K562 (cell line): ENCODE results near the gene PRRC2A. TPM values are rescaled to one million over a fixed set of nuclear protein-coding genes. Genes with fewer than 3 reads are reported as not detected.

Source experiments
- ATAC-seq: fragments of 200-7000 bp; cut with Tn5 transposase; 3 replicates; pipeline ENCODE4 v1.9.1; 2020; ENCODE audit warnings: moderate library complexity
- BruUV-seq: library from RNA; stranded (reverse); fragments of 400-500 nt; replicated peaks from 2 replicates; lab custom pipeline; 2021; lab: Mats Ljungman, UMichigan
- CTCF ChIA-PET: fragments of 300-600 bp; formaldehyde crosslinking; extraction: SDS; loops from one replicate; lab custom pipeline; 2021; ENCODE audit warnings: low intra/inter-chr PET ratio; lab: Yijun Ruan, JAX
- POLR2A ChIA-PET: fragments of 300-600, 350-650 bp; sonication (Branson Sonifier 250); formaldehyde crosslinking; extraction: SDS; loops from one replicate; lab custom pipeline; 2021; ENCODE audit warnings: antibody characterized with exemption, inconsistent platforms; lab: Yijun Ruan, JAX
- DNase-seq, 4 experiments: peaks; one replicate each; pipeline versions ENCODE4 v3.0.0 to v3.0.0-alpha.2; 2011 to 2018; ENCODE audit warnings: low spot score in 3 of 4, mixed read lengths in 3 of 4; ENCODE audit errors: extremely low read depth in 1 of 4
- FAIRE-seq: peaks from 2 replicates; lab custom pipeline; 2011; peaks lifted over from hg19 to GRCh38; lab: Jason Lieb, UNC
- H2AFZ ChIP-seq: 2 replicates; pipeline ENCODE4 v1.6.0; 2011; ENCODE audit warnings: low read depth, low read length, control low read depth, inconsistent platforms
- H3K27ac ChIP-seq: fragments of 200-600 bp; 3 replicates; pipeline ENCODE4 v1.8.0; 2011; ENCODE audit warnings: low read depth, mild to moderate bottlenecking, control low read depth, inconsistent platforms, low read length, moderate library complexity, mixed read lengths; ENCODE audit errors: extremely low read depth
- H3K27me3 ChIP-seq, 2 experiments: fragments of 300-600 bp in 1 of 2; 2 replicates in 1 of 2; 3 replicates in 1 of 2; pipeline versions ENCODE4 v1.6.0 to v1.8.0; 2011; ENCODE audit warnings: inconsistent platforms in 2 of 2, low read length in 2 of 2, mild to moderate bottlenecking in 1 of 2, mixed read lengths in 1 of 2, moderate library complexity in 1 of 2; ENCODE audit not compliant: control insufficient read depth in 2 of 2, insufficient read depth in 2 of 2
- H3K36me3 ChIP-seq: fragments of 300-600 bp; 3 replicates; pipeline ENCODE4 v1.8.0; 2011; ENCODE audit warnings: mild to moderate bottlenecking, low read length, inconsistent platforms; ENCODE audit not compliant: control insufficient read depth, insufficient read depth
- H3K4me1 ChIP-seq, 2 experiments: fragments of 200-600 bp in 1 of 2; replicated peaks in 1 of 2; 2 replicates in 1 of 2; 3 replicates in 1 of 2; pipeline versions ENCODE4 v1.5.1 to v1.8.0; 2011; ENCODE audit warnings: inconsistent platforms in 2 of 2, low read length in 2 of 2, mild to moderate bottlenecking in 1 of 2, mixed read lengths in 1 of 2, moderate library complexity in 1 of 2; ENCODE audit not compliant: control insufficient read depth in 2 of 2, insufficient read depth in 2 of 2
- H3K4me2 ChIP-seq: 2 replicates; pipeline ENCODE4 v1.6.1; 2011; ENCODE audit warnings: low read length, control low read depth, inconsistent platforms, mixed read lengths; ENCODE audit not compliant: insufficient read depth
- H3K4me3 ChIP-seq: fragments of 200-600 bp; sonication (generic), shearing (Covaris generic); 2 replicates; pipeline ENCODE4 v1.5.1; 2016; ENCODE audit warnings: control low read depth, inconsistent platforms
- H3K79me2 ChIP-seq: fragments of 200-600 bp; 3 replicates; pipeline ENCODE4 v1.8.0; 2011; ENCODE audit warnings: low read length, inconsistent platforms; ENCODE audit not compliant: control insufficient read depth, insufficient read depth
- H3K9ac ChIP-seq, 2 experiments: 2 replicates each; pipeline versions ENCODE4 v1.6.0 to v1.6.1; 2011; ENCODE audit warnings: low read depth in 2 of 2, low read length in 2 of 2, control low read depth in 1 of 2, inconsistent platforms in 1 of 2, mild to moderate bottlenecking in 1 of 2, mixed read lengths in 1 of 2; ENCODE audit not compliant: insufficient read depth in 1 of 2
- H3K9me1 ChIP-seq: one replicate; pipeline ENCODE4 v1.6.0; 2011; ENCODE audit warnings: inconsistent platforms, mild to moderate bottlenecking, low read length, moderate library complexity; ENCODE audit not compliant: control insufficient read depth, insufficient read depth
- H3K9me3 ChIP-seq: replicated peaks from 2 replicates; pipeline ENCODE4 v1.5.1; 2011; ENCODE audit warnings: low read depth, low read length, inconsistent platforms; ENCODE audit not compliant: control insufficient read depth, insufficient read depth
- H4K20me1 ChIP-seq: replicated peaks from 2 replicates; pipeline ENCODE4 v1.6.1; 2011; ENCODE audit warnings: low read length, inconsistent platforms, mixed read lengths; ENCODE audit not compliant: control insufficient read depth, insufficient read depth
- BDP1 ChIP-seq: IDR thresholded peaks from 3 replicates; pipeline ENCODE4 v1.6.1; 2011; ENCODE audit not compliant: insufficient read length, insufficient read depth
- COPS2 ChIP-seq: fragments of 450-650 bp; conservative IDR thresholded peaks from 2 replicates; pipeline ENCODE4 v1.6.1; 2016; ENCODE audit warnings: mild to moderate bottlenecking, moderate library complexity
- FOXM1 ChIP-seq, 2 experiments: fragments of 450-650 bp in 1 of 2; sonication (generic) in 1 of 2; formaldehyde crosslinking in 1 of 2; IDR thresholded peaks; 2 replicates each; pipeline versions ENCODE4 v1.6.1 to v1.9.0; 2017 to 2022; ENCODE audit warnings: low read depth in 2 of 2, mild to moderate bottlenecking in 2 of 2, missing genetic modification reagents in 1 of 2, moderate library complexity in 1 of 2
- NEUROD1 ChIP-seq: fragments of 150-350 bp; IDR thresholded peaks from 2 replicates; pipeline ENCODE4 v1.6.1; 2014; ENCODE audit warnings: borderline replicate concordance, low read length, low read depth; ENCODE audit not compliant: partially characterized antibody
- NFIC ChIP-seq: fragments of 450-650 bp; IDR thresholded peaks from 2 replicates; pipeline ENCODE4 v1.6.1; 2017; ENCODE audit warnings: mild to moderate bottlenecking, inconsistent platforms
- TFAM ChIP-seq: fragments of 250-450 bp; sonication (Bioruptor Pico); conservative IDR thresholded peaks from 2 replicates; pipeline ENCODE4 v1.5.0; 2021; ENCODE audit warnings: mild to moderate bottlenecking, moderate library complexity
- WHSC1 ChIP-seq: IDR thresholded peaks from one replicate; pipeline ENCODE4 v1.6.1; 2012; ENCODE audit warnings: low read length, control low read depth, inconsistent platforms
- ZBTB17 ChIP-seq: fragments of 450-650 bp; formaldehyde crosslinking; IDR thresholded peaks from 2 replicates; pipeline ENCODE4 v1.4.0; 2020; ENCODE audit warnings: mild to moderate bottlenecking
- ZFX ChIP-seq: sonication (generic); formaldehyde crosslinking; IDR thresholded peaks from 2 replicates; pipeline ENCODE4 v1.8.0; 2022; ENCODE audit warnings: mild to moderate bottlenecking, missing genetic modification reagents, moderate library complexity
- ZNF444 ChIP-seq: fragments of 250-450 bp; sonication (Bioruptor Pico); IDR thresholded peaks from 2 replicates; pipeline ENCODE4 v1.4.0; 2020; ENCODE audit warnings: mild to moderate bottlenecking, moderate library complexity
- WGBS: fragments of 100-300 bp; shearing (Covaris generic); methylation state at CpG from one replicate; pipeline ENCODE4 v1.1.6; 2016; ENCODE audit warnings: low coverage, mixed read lengths; ENCODE audit not compliant: insufficient coverage; ENCODE audit errors: missing lambda C conversion rate; 5-methylcytosine and 5-hydroxymethylcytosine counted together
- in situ Hi-C: fragments of 300-500 bp; cut with MboI; formaldehyde crosslinking; loops from 4 replicates; pipeline ENCODE4 v1.15.0; 2018; ENCODE audit warnings: inconsistent platforms, mixed read lengths
- intact Hi-C: fragments of 100-400 bp; cut with micrococcal nuclease; formaldehyde crosslinking; loops from 2 replicates; pipeline ENCODE4 v1.14.2; 2022
- polyA plus RNA-seq, 8 experiments: library from polyadenylated mRNA; depleted of rRNA in 4 of 8; stranded (reverse) in 5 of 8; unstranded in 3 of 8; fragments of >200 nt; fragmentation: Nextera tagmentation in 2 of 8; fragmentation: Illumina TruSeq in 1 of 8; extraction: Ambion mirVana in 2 of 8; extraction: Trizol in 1 of 8; gene quantifications; 2 replicates each; pipeline versions ENCODE4 v1.2.1 to v1.2.3, GENCODE V29; 2011 to 2014; ENCODE audit warnings: inconsistent platforms in 1 of 8, missing spikeins in 1 of 8
- total RNA-seq, 7 experiments: library from RNA; depleted of rRNA in 6 of 7; stranded (reverse); fragments of >200 nt in 6 of 7; fragmentation: Illumina TruSeq in 2 of 7; extraction: Trizol in 2 of 7; gene quantifications; 2 replicates each; pipeline versions ENCODE4 v1.2.1 to v1.2.3, GENCODE V29; 2011 to 2021; ENCODE audit warnings: low replicate concordance in 1 of 7
- TF ChIP-seq, protein P1 (sequence below): sonication (generic); formaldehyde crosslinking; IDR thresholded peaks from 2 replicates; pipeline ENCODE4 v1.8.1; 2023; ENCODE audit warnings: mild to moderate bottlenecking, missing genetic modification reagents
- TF ChIP-seq, protein P2 (sequence below): fragments of 450-650 bp; IDR thresholded peaks from 2 replicates; pipeline ENCODE4 v1.6.1; 2016; ENCODE audit warnings: mild to moderate bottlenecking
- TF ChIP-seq, protein P3 (sequence below): sonication (generic); formaldehyde crosslinking; IDR thresholded peaks from 2 replicates; pipeline ENCODE4 v1.8.0; 2023; ENCODE audit warnings: mild to moderate bottlenecking, missing genetic modification reagents

The PRRC2A gene
- total and polyA plus RNA-seq, 9 of the 15 experiments (the other 6 are each of a cell fraction or from before 2014, with no cell fraction given), result 1.0 to 332 (median 63.0) TPM

DNA sequence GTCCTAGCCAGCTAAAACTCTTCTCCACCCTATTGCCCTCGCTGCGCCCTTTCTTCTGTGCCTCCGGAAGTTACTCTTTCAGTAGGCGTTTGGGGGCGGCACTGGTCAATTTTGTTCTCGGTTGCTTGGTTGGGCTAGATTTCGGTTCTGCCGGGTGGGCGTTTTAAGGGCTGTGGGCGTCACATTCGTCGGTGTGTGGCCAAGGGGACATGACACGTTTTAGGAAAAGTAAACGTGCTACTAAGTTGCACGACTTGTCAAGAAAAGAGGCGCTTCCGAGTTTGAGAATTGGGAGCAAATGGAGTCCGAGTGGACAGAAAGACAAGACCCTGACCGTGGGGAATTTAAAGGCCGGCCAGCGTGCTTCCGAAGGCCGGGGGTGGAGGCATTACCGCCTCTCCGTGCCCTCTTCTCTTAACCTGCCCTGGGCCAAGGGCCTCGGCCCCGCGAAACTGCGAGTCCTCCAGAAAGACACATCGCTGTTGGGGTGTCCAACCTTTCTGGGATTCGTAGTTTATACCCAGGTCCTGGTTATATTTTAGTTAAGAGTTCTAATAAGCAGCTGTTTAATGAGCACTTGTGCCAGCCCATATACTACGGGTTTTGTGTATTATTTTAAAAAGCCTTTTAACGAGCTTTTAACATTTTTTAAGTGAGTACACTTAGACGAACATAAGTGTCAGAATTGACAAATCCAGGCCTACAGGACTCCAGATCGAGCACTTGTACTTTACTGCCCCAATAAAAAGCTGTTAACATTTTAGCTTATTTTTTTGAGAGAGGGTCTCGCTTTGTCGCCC, 32.6 kb downstream of the PRRC2A start:
- POLR2A ChIA-PET, result interaction anchor here (0.5 to 8.5 kb wide), 55 partner anchors 10 to 1723 kb away, joined by 3 to 267 read pairs (median 7); partner anchors contain the start of genes C6orf47, CLIC1, CSNK2B and DDAH2
- CTCF ChIA-PET, result no interaction called here
- WGBS, result 7% methylated on average over 37 of the region's 37 CpGs
- Histone ChIP-seq H3K4me2 (peak overlapping the region; percentile 90), H3K36me3 (peaks cover 64% of the 10 kb centered on the region), H3K79me2 (peaks cover 83% of the 10 kb centered on the region), H3K27ac (peak overlapping the region; percentile 98), H3K9ac (peak overlapping the region; percentile 95 to 97), H3K9me1 (no peaks in the 10 kb centered on the region), H3K4me3 (peak overlapping the region; percentile 73), H3K27me3 (no peaks in the 10 kb centered on the region), H4K20me1 (peaks cover 2% of the 10 kb centered on the region), H3K9me3 (no peaks in the 10 kb centered on the region), H3K4me1 (peaks cover 22 to 26% of the 10 kb centered on the region in 2 experiments), H2AFZ (peak overlapping the region; percentile 94)
- BruUV-seq, result TSS peak; percentile 97
- DNase-seq (peak; percentile 94 to 99 (median 96)), ATAC-seq (peak; percentile 83), FAIRE-seq (peak; percentile 97)
- in situ Hi-C loops (no loop called here), intact Hi-C loops (loop anchor here (1.0 kb wide), 5 partner anchors 7 to 210 kb away; partner anchors contain the start of genes C6orf47 and DDX39B)
- no peak for TF ChIP-seq BDP1
- TF ChIP-seq ZNF444 (CRISPR knock-in tag), result no peak
- TF ChIP-seq, protein P1, sequence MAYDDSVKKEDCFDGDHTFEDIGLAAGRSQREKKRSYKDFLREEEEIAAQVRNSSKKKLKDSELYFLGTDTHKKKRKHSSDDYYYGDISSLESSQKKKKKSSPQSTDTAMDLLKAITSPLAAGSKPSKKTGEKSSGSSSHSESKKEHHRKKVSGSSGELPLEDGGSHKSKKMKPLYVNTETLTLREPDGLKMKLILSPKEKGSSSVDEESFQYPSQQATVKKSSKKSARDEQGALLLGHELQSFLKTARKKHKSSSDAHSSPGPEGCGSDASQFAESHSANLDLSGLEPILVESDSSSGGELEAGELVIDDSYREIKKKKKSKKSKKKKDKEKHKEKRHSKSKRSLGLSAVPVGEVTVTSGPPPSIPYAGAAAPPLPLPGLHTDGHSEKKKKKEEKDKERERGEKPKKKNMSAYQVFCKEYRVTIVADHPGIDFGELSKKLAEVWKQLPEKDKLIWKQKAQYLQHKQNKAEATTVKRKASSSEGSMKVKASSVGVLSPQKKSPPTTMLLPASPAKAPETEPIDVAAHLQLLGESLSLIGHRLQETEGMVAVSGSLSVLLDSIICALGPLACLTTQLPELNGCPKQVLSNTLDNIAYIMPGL, result no peak
- peak; percentile 62 for TF ChIP-seq FOXM1 (IDR thresholded peaks at IDR 0.05; ENCODE audit: low read depth)
- TF ChIP-seq FOXM1 (CRISPR knock-in tag; IDR thresholded peaks at IDR 0.05; ENCODE audit: low read depth), result no peak
- TF ChIP-seq ZFX (CRISPR knock-in tag), result no peak
- TF ChIP-seq, protein P2, sequence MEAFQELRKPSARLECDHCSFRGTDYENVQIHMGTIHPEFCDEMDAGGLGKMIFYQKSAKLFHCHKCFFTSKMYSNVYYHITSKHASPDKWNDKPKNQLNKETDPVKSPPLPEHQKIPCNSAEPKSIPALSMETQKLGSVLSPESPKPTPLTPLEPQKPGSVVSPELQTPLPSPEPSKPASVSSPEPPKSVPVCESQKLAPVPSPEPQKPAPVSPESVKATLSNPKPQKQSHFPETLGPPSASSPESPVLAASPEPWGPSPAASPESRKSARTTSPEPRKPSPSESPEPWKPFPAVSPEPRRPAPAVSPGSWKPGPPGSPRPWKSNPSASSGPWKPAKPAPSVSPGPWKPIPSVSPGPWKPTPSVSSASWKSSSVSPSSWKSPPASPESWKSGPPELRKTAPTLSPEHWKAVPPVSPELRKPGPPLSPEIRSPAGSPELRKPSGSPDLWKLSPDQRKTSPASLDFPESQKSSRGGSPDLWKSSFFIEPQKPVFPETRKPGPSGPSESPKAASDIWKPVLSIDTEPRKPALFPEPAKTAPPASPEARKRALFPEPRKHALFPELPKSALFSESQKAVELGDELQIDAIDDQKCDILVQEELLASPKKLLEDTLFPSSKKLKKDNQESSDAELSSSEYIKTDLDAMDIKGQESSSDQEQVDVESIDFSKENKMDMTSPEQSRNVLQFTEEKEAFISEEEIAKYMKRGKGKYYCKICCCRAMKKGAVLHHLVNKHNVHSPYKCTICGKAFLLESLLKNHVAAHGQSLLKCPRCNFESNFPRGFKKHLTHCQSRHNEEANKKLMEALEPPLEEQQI, result no peak
- TF ChIP-seq, protein P3, sequence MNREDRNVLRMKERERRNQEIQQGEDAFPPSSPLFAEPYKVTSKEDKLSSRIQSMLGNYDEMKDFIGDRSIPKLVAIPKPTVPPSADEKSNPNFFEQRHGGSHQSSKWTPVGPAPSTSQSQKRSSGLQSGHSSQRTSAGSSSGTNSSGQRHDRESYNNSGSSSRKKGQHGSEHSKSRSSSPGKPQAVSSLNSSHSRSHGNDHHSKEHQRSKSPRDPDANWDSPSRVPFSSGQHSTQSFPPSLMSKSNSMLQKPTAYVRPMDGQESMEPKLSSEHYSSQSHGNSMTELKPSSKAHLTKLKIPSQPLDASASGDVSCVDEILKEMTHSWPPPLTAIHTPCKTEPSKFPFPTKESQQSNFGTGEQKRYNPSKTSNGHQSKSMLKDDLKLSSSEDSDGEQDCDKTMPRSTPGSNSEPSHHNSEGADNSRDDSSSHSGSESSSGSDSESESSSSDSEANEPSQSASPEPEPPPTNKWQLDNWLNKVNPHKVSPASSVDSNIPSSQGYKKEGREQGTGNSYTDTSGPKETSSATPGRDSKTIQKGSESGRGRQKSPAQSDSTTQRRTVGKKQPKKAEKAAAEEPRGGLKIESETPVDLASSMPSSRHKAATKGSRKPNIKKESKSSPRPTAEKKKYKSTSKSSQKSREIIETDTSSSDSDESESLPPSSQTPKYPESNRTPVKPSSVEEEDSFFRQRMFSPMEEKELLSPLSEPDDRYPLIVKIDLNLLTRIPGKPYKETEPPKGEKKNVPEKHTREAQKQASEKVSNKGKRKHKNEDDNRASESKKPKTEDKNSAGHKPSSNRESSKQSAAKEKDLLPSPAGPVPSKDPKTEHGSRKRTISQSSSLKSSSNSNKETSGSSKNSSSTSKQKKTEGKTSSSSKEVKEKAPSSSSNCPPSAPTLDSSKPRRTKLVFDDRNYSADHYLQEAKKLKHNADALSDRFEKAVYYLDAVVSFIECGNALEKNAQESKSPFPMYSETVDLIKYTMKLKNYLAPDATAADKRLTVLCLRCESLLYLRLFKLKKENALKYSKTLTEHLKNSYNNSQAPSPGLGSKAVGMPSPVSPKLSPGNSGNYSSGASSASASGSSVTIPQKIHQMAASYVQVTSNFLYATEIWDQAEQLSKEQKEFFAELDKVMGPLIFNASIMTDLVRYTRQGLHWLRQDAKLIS, result no peak; the same call in 1 of the 2 replicates
- TF ChIP-seq NFIC, result no peak
- no peak for TF ChIP-seq WHSC1
- TF ChIP-seq TFAM, result no peak
- TF ChIP-seq NEUROD1, result no peak
- TF ChIP-seq COPS2, result no peak
- peak; percentile 17; the same call in 1 of the 2 replicates for TF ChIP-seq ZBTB17 (CRISPR knock-in tag)
